Neutrophil (primary cell): ENCODE data around the gene PDLIM1.

Experiments used
- H3K27ac ChIP-seq: fragments of 200-600 bp; sonication (generic); 2 replicates; pipeline ENCODE4 v1.5.1; 2016; ENCODE audit warnings: mild to moderate bottlenecking, moderate library complexity
- H3K27me3 ChIP-seq: fragments of 200-600 bp; sonication (generic); 2 replicates; pipeline ENCODE4 v1.6.0; 2016; ENCODE audit warnings: mild to moderate bottlenecking
- H3K36me3 ChIP-seq: fragments of 200-600 bp; sonication (generic); 2 replicates; pipeline ENCODE4 v1.5.1; 2017
- H3K4me1 ChIP-seq, 2 experiments: fragments of 200-600 bp in 1 of 2; sonication (generic) in 1 of 2; 1 replicate in 1 of 2; 2 replicates in 1 of 2; pipeline versions ENCODE4 v1.5.1 to v1.6.1; 2013 to 2016; ENCODE audit warnings: low read depth in 1 of 2, low read length in 1 of 2, mild to moderate bottlenecking in 1 of 2, moderate library complexity in 1 of 2; ENCODE audit not compliant: control insufficient read depth in 1 of 2, insufficient read depth in 1 of 2
- H3K4me3 ChIP-seq, 2 experiments: fragments of 200-600 bp in 1 of 2; sonication (generic) in 1 of 2; 1 replicate in 1 of 2; 2 replicates in 1 of 2; pipeline ENCODE4 v1.5.1; 2013 to 2016; ENCODE audit warnings: low read depth in 1 of 2, low read length in 1 of 2, mild to moderate bottlenecking in 1 of 2, moderate library complexity in 1 of 2
- H3K9me3 ChIP-seq: fragments of 200-600 bp; sonication (generic); 2 replicates; pipeline ENCODE4 v1.5.1; 2016
- CTCF ChIP-seq: fragments of 200-600 bp; sonication (generic); IDR thresholded peaks from 2 replicates; pipeline ENCODE4 v1.5.1; 2016; ENCODE audit warnings: antibody characterized with exemption

Gene PDLIM1

DNA sequence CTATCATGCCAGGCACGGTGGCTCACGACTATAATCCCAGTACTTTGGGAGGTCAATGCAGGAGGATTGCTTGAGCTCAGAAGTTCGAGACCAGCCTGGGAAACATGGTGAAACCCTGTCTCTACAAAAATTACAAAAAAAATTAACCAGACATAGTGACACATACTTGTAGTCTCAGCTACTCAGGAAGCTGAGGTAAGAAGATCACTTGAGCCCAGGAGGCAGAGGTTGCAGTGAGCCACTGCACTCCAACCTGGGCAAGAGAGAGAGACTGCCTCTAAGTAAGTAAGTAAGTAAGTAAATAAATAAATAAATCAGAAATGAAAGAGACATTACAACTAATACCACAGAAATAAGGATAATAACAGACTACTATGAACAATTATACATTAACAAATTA lies 36.2 kb downstream of the PDLIM1 start:
- Histone ChIP-seq H3K27me3 (no peaks in the 10 kb centered on the region), H3K9me3 (no peaks in the 10 kb centered on the region), H3K27ac (no peak overlapping the region), H3K36me3 (no peaks in the 10 kb centered on the region), H3K4me1 (peaks cover 0 to 10% of the 10 kb centered on the region in 2 experiments), H3K4me3 (no peak overlapping the region)
- TF ChIP-seq CTCF: no peak

DNA sequence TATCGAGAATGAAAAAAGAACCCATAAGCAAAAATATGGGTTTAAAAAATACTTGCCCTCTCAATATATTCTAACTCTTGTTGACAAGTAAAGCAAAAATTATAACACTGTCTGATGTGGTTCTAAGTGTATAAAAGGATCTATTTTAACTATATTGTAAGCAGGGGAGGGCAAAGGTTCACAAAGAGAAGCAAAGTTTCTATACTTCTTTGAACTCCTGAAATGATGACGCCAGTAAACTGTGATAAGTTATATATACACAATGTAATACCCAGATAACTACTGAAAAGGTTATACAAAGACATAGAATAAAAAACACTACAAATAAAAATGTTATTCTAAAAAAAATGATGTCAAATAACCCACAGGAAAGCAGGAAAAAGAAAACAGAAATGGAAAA lies 37.1 kb downstream of the PDLIM1 start:
- no peak overlapping the region for H3K27ac ChIP-seq
- peaks cover 0 to 10% of the 10 kb centered on the region in 2 experiments for H3K4me1 ChIP-seq
- TF ChIP-seq CTCF: no peak
- H3K36me3 ChIP-seq: no peaks in the 10 kb centered on the region
- H3K27me3 ChIP-seq: no peaks in the 10 kb centered on the region
- H3K4me3 ChIP-seq: no peak overlapping the region
- no peaks in the 10 kb centered on the region for H3K9me3 ChIP-seq

DNA sequence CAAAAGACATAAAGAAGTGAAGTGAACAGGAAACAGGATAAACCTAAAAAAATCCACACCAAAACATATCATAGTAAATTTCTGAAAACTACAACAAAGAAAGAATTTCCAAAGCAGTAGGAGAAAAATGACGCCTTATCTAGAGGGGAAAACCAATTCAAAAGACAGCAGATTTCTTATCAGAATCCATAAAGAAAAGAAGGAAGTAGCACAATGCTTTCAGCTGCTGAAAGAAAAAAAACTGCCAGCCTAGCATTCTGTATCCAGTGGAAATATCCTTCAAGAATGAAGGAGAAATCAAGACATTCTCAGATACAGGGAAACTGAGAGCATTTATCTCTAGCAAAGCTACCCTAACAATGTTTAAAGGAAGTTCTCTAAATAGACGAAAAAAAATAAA lies 37.8 kb downstream of the PDLIM1 start:
- H3K4me3 ChIP-seq: no peak overlapping the region
- H3K27me3 ChIP-seq: no peaks in the 10 kb centered on the region
- H3K27ac ChIP-seq: no peak overlapping the region
- H3K36me3 ChIP-seq: no peaks in the 10 kb centered on the region
- no peaks in the 10 kb centered on the region for H3K9me3 ChIP-seq
- H3K4me1 ChIP-seq: peaks cover 0 to 3% of the 10 kb centered on the region in 2 experiments
- TF ChIP-seq CTCF: no peak

- H3K4me1 ChIP-seq: no peaks in the 10 kb centered on the region
- no peak overlapping the region for H3K4me3 ChIP-seq
- no peak overlapping the region for H3K27ac ChIP-seq
- TF ChIP-seq CTCF: no peak
- H3K9me3 ChIP-seq: no peaks in the 10 kb centered on the region
- H3K27me3 ChIP-seq: no peaks in the 10 kb centered on the region
- no peaks in the 10 kb centered on the region for H3K36me3 ChIP-seq
Observed at GRCh38 chr10:95250856-95251255, 39.9 kb downstream of the PDLIM1 start.

DNA sequence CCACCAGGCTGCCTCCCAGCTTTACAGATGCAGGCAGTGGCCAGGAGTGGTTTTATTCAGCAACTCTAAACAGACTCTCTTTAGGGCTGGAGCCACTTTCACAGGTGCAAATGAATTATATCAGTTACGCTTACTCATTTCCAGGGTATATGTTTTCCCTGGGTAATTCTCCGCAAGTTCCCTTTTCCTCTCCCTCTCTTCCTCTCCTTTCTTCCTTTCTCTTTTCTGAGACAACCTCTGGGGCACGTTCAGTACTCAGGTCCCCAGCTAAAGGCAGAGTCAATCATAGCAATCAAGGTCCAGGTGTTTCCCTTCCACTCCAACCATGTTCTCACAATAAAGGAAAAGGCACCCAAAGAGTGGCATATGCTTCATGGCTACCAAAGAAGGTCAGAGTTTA lies 41.3 kb downstream of the PDLIM1 start:
- Histone ChIP-seq H3K27me3 (no peaks in the 10 kb centered on the region), H3K4me3 (no peak overlapping the region), H3K27ac (no peak overlapping the region), H3K9me3 (no peaks in the 10 kb centered on the region), H3K36me3 (no peaks in the 10 kb centered on the region), H3K4me1 (no peaks in the 10 kb centered on the region)
- no peak for TF ChIP-seq CTCF

- no peak for TF ChIP-seq CTCF
Observed at GRCh38 chr10:95248989-95249388, 41.8 kb downstream of the PDLIM1 start.

More at GRCh38 chr10:95248989-95249388, 41.8 kb downstream of the PDLIM1 start:
- Histone ChIP-seq H3K4me1 (no peaks in the 10 kb centered on the region), H3K27me3 (no peaks in the 10 kb centered on the region), H3K36me3 (no peaks in the 10 kb centered on the region), H3K9me3 (no peaks in the 10 kb centered on the region), H3K27ac (no peak overlapping the region), H3K4me3 (no peak overlapping the region)
